ENCODE measurements around the gene RGS19. TPM values are rescaled to one million over a fixed set of nuclear protein-coding genes. Genes with fewer than 3 reads are reported as not detected.
A peak's percentile ranks its signal among the peaks of the same experiment; 100 is the strongest.
"Not testable (repeated sequence)": the region's sequence is repeated elsewhere in the genome, so short reads cannot be mapped to it uniquely, and the experiment has no call there.

Gene RGS19
- total and polyA plus RNA-seq, 11 donors, result 3.2 to 25.6 (median 5.3) TPM

DNA sequence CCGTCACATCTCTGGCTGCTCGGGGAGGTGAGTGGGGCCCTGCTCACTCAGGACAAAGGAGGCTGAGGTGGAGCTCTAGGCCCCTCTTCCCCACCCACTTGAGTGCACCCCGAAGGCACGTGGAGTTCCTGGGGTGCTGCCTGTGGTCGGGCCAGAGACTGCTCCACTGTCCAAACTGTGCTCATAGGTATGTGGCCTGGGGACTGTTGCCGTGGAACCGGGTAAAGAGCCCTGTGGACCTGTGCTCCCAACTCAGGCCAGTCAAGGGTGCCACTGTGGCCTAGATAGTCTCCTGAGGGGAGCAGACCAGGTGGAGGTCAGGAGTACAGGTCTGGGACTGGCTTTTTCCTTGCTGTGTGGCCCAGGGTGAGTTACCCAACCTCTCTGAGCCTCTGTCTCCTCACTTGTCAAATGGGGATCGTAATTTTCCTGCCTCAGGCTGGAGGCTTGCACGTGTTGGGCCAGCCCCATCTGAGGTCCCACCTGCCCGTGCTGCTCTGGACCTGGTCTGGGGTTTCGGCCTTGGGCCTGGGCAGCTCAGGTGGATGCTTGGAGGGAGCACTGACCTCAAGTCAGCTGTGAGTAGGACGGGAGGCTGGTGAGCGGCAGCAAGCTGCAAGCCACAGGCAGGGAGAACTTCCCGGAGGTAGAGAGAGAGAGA lies 40.5 kb upstream of the RGS19 start:
- intact Hi-C loops (cut with DNase I), result loop anchor here in 9 of 10 donors (1.0 to 10.0 kb wide), 14 partner anchors 33 to 585 kb away; partner anchors contain the start of genes C20orf204 (in 6 of the 9), OPRL1 (in 3 of the 9), LKAAEAR1 (in 2 of the 9) and PRPF6 (in 2 of the 9)

DNA sequence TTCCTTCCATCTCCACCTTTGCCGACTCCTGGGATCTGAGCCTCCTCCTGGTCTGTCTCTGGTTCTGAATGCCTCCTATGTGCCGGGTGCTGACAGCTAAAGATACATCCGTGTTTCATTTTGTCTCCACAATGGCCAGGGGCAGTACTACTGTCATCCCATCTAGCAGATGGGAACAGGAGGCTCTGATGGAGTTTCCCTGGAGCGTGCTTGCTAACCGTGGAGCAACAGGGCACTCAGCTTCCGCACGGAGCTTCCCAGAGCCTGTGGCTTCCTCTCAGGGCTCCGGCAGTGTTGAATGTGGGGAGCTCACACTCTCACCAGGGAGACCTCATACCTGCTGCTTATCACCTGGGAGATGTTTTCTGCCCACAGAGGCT lies 40.0 kb upstream of the RGS19 start:
- Histone ChIP-seq H3K27ac (no peak overlapping the region), H3K4me1 (peaks cover 0 to 9% (median 0%) of the 10 kb centered on the region in 12 donors), H3K27me3 (peaks cover 0 to 25% (median 14%) of the 10 kb centered on the region in 9 donors), H3K9me3 (no peaks in the 10 kb centered on the region), H3K36me3 (no peaks in the 10 kb centered on the region), H3K4me3 (no peak overlapping the region)
- TF ChIP-seq, protein P1, sequence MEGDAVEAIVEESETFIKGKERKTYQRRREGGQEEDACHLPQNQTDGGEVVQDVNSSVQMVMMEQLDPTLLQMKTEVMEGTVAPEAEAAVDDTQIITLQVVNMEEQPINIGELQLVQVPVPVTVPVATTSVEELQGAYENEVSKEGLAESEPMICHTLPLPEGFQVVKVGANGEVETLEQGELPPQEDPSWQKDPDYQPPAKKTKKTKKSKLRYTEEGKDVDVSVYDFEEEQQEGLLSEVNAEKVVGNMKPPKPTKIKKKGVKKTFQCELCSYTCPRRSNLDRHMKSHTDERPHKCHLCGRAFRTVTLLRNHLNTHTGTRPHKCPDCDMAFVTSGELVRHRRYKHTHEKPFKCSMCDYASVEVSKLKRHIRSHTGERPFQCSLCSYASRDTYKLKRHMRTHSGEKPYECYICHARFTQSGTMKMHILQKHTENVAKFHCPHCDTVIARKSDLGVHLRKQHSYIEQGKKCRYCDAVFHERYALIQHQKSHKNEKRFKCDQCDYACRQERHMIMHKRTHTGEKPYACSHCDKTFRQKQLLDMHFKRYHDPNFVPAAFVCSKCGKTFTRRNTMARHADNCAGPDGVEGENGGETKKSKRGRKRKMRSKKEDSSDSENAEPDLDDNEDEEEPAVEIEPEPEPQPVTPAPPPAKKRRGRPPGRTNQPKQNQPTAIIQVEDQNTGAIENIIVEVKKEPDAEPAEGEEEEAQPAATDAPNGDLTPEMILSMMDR (IDR thresholded peaks at IDR 0.05), result no peak
- no peak for TF ChIP-seq POLR2A (IDR thresholded peaks at IDR 0.05)
- intact Hi-C loops (cut with DNase I), result loop anchor here in 3 of 10 donors (10.0 kb wide), 1 partner anchor 84 kb away; the partner anchor contains the start of gene C20orf204 (in 3 of the 3)
- WGBS, 4 donors, result 57 to 83% (median 67%) methylated on average over 7 to 8 of the region's 8 CpGs
- ATAC-seq (no peak), DNase-seq (peak in 1 of 5 donors; percentile 7)

More for the DNA sequence above, 40.5 kb upstream of the RGS19 start:
- peak overlapping the region in 3 of 12 donors; percentile 30 to 41 (median 40) for H3K4me3 ChIP-seq
- peaks cover 0 to 31% (median 14%) of the 10 kb centered on the region in 9 donors for H3K27me3 ChIP-seq
- peaks cover 0 to 9% (median 0%) of the 10 kb centered on the region in 12 donors for H3K4me1 ChIP-seq
- no peak overlapping the region for H3K27ac ChIP-seq
- DNase-seq, result peak in 4 of 5 donors; percentile 15 to 42 (median 18)
- TF ChIP-seq, protein P1 (IDR thresholded peaks at IDR 0.05), result no peak
- no peak for TF ChIP-seq POLR2A (IDR thresholded peaks at IDR 0.05)
- peak in 3 of 4 donors; percentile 25 to 40 (median 29) for ATAC-seq
- WGBS, 4 donors, result 43 to 81% (median 66%) methylated on average over 4 to 14 of the region's 14 CpGs
- no peaks in the 10 kb centered on the region for H3K9me3 ChIP-seq
- no peaks in the 10 kb centered on the region for H3K36me3 ChIP-seq

DNA sequence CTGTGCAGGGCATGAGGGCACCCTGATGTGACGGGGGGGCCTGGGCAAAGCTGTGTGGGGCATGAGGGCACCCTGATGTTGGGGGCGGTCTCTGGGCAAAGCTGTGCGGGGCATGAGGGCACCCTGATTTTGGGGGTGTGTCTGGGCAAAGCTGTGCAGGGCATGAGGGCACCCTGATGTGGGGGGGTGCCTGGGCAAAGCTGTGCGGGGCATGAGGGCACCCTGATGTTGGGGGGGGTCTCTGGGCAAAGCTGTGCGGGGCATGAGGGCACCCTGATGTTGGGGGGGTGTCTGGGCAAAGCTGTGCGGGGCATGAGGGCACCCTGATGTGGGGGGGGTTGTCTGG lies 38.1 kb upstream of the RGS19 start:
- ATAC-seq, H3K27ac ChIP-seq, H3K36me3 ChIP-seq, H3K9me3 ChIP-seq, DNase-seq, H3K4me3 ChIP-seq, H3K4me1 ChIP-seq: not testable (repeated sequence)
- H3K27me3 ChIP-seq, result peaks cover 0 to 19% (median 14%) of the 10 kb centered on the region in 9 donors
- WGBS, 4 donors, result 70 to 78% (median 72%) methylated on average over 3 to 6 of the region's 6 CpGs; no CpG with 5 or more reads in 1 of the 4 donors
- intact Hi-C loops (cut with DNase I), result loop anchor here in 3 of 10 donors (10.0 kb wide), 1 partner anchor 83 kb away; the partner anchor contains the start of gene C20orf204 (in 3 of the 3)

DNA sequence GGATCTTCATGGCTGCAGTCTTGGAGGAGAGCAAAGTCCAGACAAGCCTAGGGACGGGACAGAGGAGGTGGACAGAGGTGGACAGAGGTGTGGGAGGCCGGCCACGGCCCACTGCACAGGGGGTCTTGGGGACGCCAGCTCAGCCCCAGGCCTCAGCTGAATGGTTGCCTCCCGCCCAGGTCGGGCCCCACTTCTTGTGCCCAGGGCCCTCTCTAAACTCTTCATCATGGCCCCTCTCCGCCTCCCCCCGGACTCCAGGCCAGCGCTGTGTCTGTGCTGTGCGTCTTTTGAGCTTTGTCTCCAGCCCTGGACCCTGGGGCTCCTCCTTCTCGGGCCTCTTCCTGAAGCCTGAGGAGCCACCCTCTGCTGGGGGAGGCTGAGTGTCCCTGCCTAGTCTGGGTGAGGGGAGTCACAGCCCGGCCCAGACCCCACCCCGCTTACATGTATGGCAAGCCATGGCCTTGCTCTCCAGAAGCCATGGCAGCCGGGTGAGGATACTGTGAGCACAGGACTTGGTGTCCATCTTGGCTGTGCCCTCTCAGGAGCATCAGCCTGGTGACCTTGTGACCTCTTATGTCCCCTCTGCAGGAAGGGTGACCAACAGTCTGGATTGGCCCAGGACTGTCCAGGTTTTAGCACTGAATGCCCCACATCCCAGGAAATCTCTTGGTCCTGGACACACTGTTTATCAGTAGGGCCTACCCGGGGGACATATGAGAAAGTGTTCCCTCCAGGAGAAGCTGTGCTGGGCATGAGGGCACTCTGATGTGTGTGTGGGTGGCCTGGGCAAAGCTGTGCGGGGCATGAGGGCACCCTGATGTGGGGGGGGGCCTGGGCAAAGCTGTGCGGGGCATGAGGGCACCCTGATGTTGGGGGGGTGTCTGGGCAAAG lies 37.5 kb upstream of the RGS19 start:
- Histone ChIP-seq H3K27me3 (peaks cover 0 to 13% (median 9%) of the 10 kb centered on the region in 9 donors), H3K4me3 (no peak overlapping the region), H3K9me3 (no peaks in the 10 kb centered on the region), H3K4me1 (peaks cover 0 to 9% (median 0%) of the 10 kb centered on the region in 12 donors), H3K36me3 (no peaks in the 10 kb centered on the region), H3K27ac (no peak overlapping the region)
- DNase-seq (peak in 2 of 5 donors; percentile 11 to 15), ATAC-seq (no peak)
- intact Hi-C loops (cut with DNase I), result loop anchor here in 3 of 10 donors (10.0 kb wide), 1 partner anchor 82 kb away; the partner anchor contains the start of gene C20orf204 (in 3 of the 3)
- WGBS, 4 donors, result 79 to 87% (median 82%) methylated on average over 13 to 17 of the region's 17 CpGs
- TF ChIP-seq POLR2A (IDR thresholded peaks at IDR 0.05), result no peak
- TF ChIP-seq, protein P1 (IDR thresholded peaks at IDR 0.05), result no peak

All from heart left ventricle (tissue), 16 donors.